NOMO-1 treated with DMSO at 0.1 percent for 48 hours (cell line): Measurements from ENCODE around the gene LONP1.
"Not testable (repeated sequence)": the region's sequence is repeated elsewhere in the genome, so short reads cannot be mapped to it uniquely, and the experiment has no call there.

Experiments
- DNase-seq: peaks from one replicate; lab custom pipeline; 2025; ENCODE audit not compliant: unreplicated experiment; lab: John Stamatoyannopoulos, UW

Gene LONP1

GRCh38 chr19:5694167-5694955 lies 25.6 kb downstream of the LONP1 start:
- DNase-seq: no peak

GRCh38 chr19:5693195-5694166 lies 26.5 kb downstream of the LONP1 start:
- DNase-seq: no peak

DNA sequence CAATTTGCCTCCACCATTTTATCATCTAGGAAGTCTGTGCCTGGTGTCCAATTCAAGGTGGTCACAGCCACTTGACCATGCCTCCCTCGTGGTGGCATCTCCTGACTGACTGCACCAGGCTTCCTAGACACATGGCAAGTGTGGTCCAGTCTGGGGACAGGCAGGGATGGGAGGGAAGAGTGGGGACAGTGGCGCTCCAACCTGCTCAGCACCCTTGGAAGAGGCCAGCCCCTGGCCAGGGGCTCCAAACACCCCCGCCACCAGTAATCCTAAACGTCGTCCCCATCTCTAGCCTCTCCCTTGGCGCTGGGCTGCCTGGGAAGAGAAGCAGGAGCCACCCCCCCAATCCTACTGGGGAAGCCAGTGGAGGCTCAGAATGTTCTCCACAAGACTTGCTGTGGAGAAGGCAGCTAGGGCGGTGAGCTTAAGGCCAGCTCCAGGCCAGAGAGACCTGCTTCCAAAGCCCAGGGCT lies 27.2 kb downstream of the LONP1 start:
- no peak for DNase-seq

DNA sequence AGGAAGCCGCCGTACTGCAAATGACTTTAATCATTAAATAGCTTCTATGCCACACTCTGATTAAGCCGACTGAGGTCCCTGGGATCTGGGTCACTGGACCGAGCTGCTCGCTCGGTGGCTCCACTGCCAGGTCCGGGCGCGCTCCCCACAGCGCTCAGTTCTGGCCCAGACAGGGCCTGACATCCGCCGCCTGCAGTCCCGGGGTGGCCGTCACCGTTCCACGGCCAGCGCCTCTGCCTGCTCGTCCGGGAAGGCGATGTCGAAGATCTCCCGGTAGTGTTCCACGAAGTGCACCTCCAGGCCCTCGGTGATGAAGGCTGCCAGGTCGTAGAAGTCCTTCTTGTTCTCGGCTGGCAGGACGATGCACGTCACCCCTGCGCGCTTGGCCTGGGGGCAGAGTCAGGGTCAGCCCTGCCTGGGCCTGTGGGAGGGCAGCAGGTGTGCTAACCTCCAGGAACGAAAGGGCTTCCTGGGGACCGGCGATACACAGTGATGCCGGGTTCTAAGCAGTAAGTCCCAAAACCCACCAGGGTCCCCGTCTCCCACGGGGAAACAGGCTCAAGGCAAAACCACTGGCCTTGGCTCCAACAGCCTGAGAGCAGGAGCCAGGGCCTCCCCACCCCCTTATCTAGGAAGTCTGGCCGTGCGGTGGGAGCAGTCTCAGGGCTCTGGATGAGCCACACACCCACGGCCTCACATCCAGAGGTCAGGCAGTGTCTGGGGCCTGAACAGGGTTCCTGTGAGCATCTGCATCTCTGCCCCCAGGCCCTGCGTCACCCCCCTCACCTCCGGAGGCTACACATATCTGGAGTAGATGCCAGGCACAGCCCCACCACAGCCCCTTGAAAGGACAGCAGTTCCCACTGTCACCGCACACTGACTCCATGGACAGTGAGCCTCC lies 27.9 kb downstream of the LONP1 start:
- no peak for DNase-seq

DNA sequence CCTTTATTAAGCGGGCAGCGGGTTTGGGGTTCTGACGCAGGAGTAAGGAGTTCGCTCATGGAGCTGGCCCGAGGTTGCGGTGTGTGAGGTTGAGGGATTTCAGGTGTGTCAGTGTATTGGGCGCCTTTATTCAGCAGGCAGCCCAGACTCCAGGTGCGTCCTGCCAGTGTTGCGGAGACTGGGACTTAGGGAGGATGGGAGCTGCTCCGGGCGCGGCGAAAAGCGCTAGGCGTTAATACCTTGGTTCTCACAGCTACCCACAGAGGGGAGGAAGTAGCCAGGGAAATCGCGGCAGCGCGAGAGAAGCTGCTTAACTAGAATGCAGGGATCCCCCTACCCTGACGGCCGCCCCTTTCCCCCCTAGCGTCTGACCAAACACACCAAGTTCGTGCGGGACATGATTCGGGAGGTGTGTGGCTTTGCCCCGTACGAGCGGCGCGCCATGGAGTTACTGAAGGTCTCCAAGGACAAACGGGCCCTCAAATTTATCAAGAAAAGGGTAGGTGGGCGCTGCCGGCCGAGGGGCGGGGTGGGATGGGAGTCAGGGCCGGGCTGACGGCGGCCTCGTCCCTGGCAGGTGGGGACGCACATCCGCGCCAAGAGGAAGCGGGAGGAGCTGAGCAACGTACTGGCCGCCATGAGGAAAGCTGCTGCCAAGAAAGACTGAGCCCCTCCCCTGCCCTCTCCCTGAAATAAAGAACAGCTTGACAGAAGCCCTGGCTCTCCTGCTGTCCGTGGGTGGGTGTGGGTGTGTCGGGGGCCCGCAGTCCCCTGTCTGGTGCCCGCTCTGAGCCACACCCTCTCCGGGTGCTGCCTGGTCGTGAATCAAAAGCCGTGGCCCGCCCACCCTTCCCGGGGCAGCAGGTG lies 28.8 kb downstream of the LONP1 start:
- DNase-seq: peak; percentile 22

GRCh38 chr19:5690125-5690954 lies 29.6 kb downstream of the LONP1 start, which contains the start of gene RPL36:
RPL36 (plus strand) TSS chr19:5690295; CDS start chr19:5690508, 213 bp downstream.
- peak; percentile 92 for DNase-seq

DNA sequence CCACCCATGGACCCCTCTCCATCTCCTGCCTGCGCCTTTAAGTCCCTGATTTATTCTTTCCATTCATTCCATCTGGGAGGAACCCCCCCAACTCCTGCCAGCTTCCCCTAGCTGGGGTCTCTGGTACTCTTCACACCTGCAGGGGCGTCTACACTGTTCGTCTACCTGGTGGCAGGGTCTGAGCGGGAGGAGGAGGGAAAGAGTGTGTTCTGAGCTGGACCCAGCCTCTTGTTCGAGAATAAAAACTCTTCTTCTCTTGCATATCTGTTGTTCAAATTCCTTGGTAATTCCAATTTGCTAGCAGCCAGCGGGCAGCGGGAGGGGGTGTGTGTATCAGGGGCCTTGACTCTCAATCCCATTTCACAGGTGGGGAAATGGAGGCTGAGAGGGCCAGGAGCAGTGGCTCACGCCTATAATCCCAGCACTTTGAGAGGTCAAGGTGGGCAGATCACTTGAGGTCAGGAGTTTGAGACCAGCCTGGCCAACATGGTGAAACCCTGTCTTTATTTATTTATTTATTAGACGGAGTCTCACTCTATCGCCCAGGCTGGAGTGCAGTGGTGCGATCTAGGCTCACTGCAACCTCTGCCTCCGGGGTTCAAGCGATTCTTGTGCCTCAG lies 31.6 kb downstream of the LONP1 start:
- not testable (repeated sequence) for DNase-seq

- DNase-seq: no peak
Observed at GRCh38 chr19:5687360-5688198, 32.4 kb downstream of the LONP1 start.

DNA sequence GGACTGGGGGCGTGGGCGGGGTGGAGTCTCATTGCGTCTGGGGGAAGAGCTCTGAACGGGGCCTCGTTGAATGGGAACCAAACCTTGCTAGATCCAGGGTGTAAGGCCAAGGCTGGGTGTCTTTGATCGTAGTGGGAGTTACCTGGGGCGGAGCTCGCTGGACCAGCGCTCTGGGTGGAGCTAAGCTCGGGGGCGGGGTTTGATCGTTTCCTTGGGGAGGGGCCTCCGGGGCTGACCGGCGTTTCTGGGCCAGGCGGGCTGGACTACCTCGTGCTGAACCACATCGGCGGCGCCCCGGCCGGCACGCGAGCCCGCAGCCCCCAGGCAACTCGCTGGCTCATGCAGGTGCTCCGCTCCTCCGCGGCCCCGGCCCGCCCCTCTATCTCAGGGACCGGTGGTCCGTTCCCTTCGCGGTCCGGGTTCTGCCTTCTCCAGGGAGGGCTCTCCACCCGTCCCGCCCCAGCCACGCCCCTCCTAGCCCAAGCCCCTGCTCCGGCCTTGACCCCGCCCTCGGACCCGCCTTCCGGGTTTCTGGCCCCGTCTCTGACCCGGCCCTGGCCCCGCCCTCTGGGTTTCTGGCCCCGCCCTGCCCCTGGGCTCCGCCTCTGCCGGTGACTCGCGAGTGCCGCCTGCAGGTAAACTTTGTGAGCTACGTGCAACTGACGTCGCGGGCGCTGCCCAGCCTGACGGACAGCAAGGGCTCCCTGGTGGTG lies 33.1 kb downstream of the LONP1 start:
- DNase-seq: peak; percentile 87

GRCh38 chr19:5686326-5686646 lies 33.7 kb downstream of the LONP1 start:
- DNase-seq: no peak

- no peak for DNase-seq
Observed at GRCh38 chr19:5684694-5685430, 35.1 kb downstream of the LONP1 start.

GRCh38 chr19:5683177-5683886 lies 36.6 kb downstream of the LONP1 start:
- no peak for DNase-seq

- no peak for DNase-seq
Observed at GRCh38 chr19:5682107-5682482, 37.9 kb downstream of the LONP1 start.

GRCh38 chr19:5681391-5682106 lies 38.4 kb downstream of the LONP1 start:
- no peak for DNase-seq
